Smooth muscle cell (in vitro differentiated cells): ENCODE measurements around the gene TMEM60. TPM values are rescaled to one million over a fixed set of nuclear protein-coding genes. Genes with fewer than 3 reads are reported as not detected.

Source experiments
- DNase-seq: peaks from one replicate; lab custom pipeline; 2025; ENCODE audit not compliant: unreplicated experiment; lab: John Stamatoyannopoulos, UW
- H2AFZ ChIP-seq: fragments of 200-600 bp; sonication (generic); 2 replicates; pipeline ENCODE4 v1.6.0; 2016; ENCODE audit warnings: antibody characterized with exemption, low read depth, mild to moderate bottlenecking
- H3F3A ChIP-seq: fragments of 200-600 bp; sonication (generic); 2 replicates; pipeline ENCODE4 v1.6.0; 2017; ENCODE audit warnings: antibody characterized with exemption, low read depth
- H3K27ac ChIP-seq: fragments of 200-600 bp; sonication (generic); 2 replicates; pipeline ENCODE4 v1.5.1; 2016; ENCODE audit warnings: low read depth, mild to moderate bottlenecking
- H3K27me3 ChIP-seq: fragments of 200-600 bp; sonication (generic); 2 replicates; pipeline ENCODE4 v1.6.1; 2016; ENCODE audit warnings: low read depth, mild to moderate bottlenecking
- H3K36me3 ChIP-seq: fragments of 200-600 bp; sonication (generic); 2 replicates; pipeline ENCODE4 v1.5.1; 2016; ENCODE audit warnings: low read depth
- H3K4me1 ChIP-seq: fragments of 200-600 bp; sonication (generic); 2 replicates; pipeline ENCODE4 v1.5.1; 2016; ENCODE audit warnings: low read depth
- H3K4me2 ChIP-seq: fragments of 200-600 bp; sonication (generic); 2 replicates; pipeline ENCODE4 v1.6.0; 2016; ENCODE audit warnings: mild to moderate bottlenecking
- H3K4me3 ChIP-seq: fragments of 200-600 bp; sonication (generic); 2 replicates; pipeline ENCODE4 v1.5.1; 2016; ENCODE audit warnings: mild to moderate bottlenecking
- H3K79me2 ChIP-seq: fragments of 200-600 bp; sonication (generic); 2 replicates; pipeline ENCODE4 v1.6.0; 2016; ENCODE audit warnings: low read depth, mild to moderate bottlenecking
- H3K9ac ChIP-seq: fragments of 200-600 bp; sonication (generic); 2 replicates; pipeline ENCODE4 v1.6.0; 2016; ENCODE audit warnings: low read depth
- H3K9me3 ChIP-seq: fragments of 200-600 bp; sonication (generic); replicated peaks from 2 replicates; pipeline ENCODE4 v1.5.1; 2016; ENCODE audit warnings: low read depth
- H4K20me1 ChIP-seq: fragments of 200-600 bp; sonication (generic); 2 replicates; pipeline ENCODE4 v1.6.0; 2016; ENCODE audit warnings: low read depth
- CTCF ChIP-seq: fragments of 200-600 bp; sonication (generic); IDR thresholded peaks from 2 replicates; pipeline ENCODE4 v1.5.1; 2017; ENCODE audit warnings: borderline replicate concordance, mild to moderate bottlenecking, antibody characterized with exemption; ENCODE audit not compliant: insufficient read depth, poor library complexity, severe bottlenecking
- WGBS: methylation state at CpG from one replicate; pipeline ENCODE4 v1.1.7; 2016; ENCODE audit warnings: low lambda C conversion rate; 5-methylcytosine and 5-hydroxymethylcytosine counted together
- polyA plus RNA-seq: library from polyadenylated mRNA; unstranded; fragments of >200 nt; fragmentation: Nextera tagmentation; extraction: Ambion mirVana; gene quantifications from 2 replicates; pipeline ENCODE4 v1.2.1, GENCODE V29; 2016
- total RNA-seq: library from RNA; depleted of rRNA; stranded (reverse); fragments of >200 nt; gene quantifications from 2 replicates; pipeline ENCODE4 v1.2.3, GENCODE V29; 2014

Gene TMEM60
- total and polyA plus RNA-seq, 2 experiments from 2014 or later: 12.1 to 28.0 TPM

DNA sequence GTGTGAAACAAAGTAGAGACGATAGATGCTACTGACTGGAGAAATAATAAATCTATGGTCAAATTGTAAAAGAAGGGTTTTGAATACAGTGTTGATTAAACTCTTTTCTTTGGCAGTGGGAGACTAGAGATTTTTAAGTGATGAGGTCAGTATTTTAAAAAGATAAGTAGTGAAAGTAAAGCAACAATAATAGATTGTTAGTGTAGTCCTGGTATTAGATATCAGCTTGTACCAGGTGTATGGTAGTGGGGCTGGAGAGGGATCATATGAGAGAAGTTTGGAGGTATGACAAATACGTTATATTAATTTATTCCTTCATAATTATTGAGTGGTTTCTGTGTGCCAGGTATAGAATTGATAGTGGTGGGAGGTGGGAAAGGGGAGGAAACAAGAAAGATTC, 25.6 kb upstream of the TMEM60 start:
- Histone ChIP-seq H3K79me2 (peaks cover 98% of the 10 kb centered on the region), H3K27me3 (no peaks in the 10 kb centered on the region), H3F3A (no peaks in the 10 kb centered on the region), H3K4me3 (no peak overlapping the region), H4K20me1 (peaks cover 44% of the 10 kb centered on the region), H3K4me1 (no peaks in the 10 kb centered on the region), H3K27ac (no peak overlapping the region), H3K9me3 (peaks cover 9% of the 10 kb centered on the region), H3K4me2 (no peak overlapping the region), H2AFZ (no peak overlapping the region), H3K9ac (no peak overlapping the region), H3K36me3 (peaks cover 15% of the 10 kb centered on the region)
- TF ChIP-seq CTCF: no peak
- DNase-seq: no peak
- 98% methylated on average over 2 of the region's 2 CpGs for WGBS

GRCh38 chr7:77822269-77822668, 24.0 kb upstream of the TMEM60 start:
- peaks cover 9% of the 10 kb centered on the region for H3K9me3 ChIP-seq
- 53% methylated on average over 1 of the region's 1 CpG for WGBS
- H3K4me2 ChIP-seq: no peak overlapping the region
- H3K4me3 ChIP-seq: no peak overlapping the region
- H3K27me3 ChIP-seq: no peaks in the 10 kb centered on the region
- peaks cover 98% of the 10 kb centered on the region for H3K79me2 ChIP-seq
- H3K27ac ChIP-seq: no peak overlapping the region
- no peak for TF ChIP-seq CTCF
- H3K36me3 ChIP-seq: peaks cover 30% of the 10 kb centered on the region
- peaks cover 29% of the 10 kb centered on the region for H4K20me1 ChIP-seq
- H3K9ac ChIP-seq: no peak overlapping the region
- no peak for DNase-seq
- H3K4me1 ChIP-seq: no peaks in the 10 kb centered on the region
- H3F3A ChIP-seq: no peaks in the 10 kb centered on the region
- H2AFZ ChIP-seq: no peak overlapping the region

DNA sequence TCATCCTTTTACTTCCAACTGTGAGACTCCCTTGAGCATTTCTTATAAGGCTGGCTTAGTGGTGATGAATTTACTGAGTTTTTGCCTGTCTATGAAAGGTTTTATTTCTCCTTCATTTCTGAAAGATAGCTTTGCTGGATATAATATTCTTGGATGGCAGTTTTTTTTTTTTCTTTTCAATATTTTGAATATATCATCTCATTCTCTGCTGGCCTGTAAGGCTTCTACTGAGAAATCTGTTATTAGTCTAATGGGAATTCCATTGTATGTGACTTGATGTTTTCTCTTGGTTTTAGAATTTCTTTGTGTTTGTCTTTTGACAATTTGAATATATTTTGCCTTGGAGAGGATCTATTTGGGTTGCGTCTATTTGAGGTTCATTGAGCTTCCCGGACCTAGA, 22.7 kb upstream of the TMEM60 start:
- no peak for DNase-seq
- Histone ChIP-seq H3K4me3 (no peak overlapping the region), H3K36me3 (peaks cover 41% of the 10 kb centered on the region)

More for the DNA sequence above, 22.7 kb upstream of the TMEM60 start:
- WGBS: 97% methylated on average over 2 of the region's 2 CpGs
- TF ChIP-seq CTCF: no peak
- no peak overlapping the region for H3K27ac ChIP-seq
- peaks cover 98% of the 10 kb centered on the region for H3K79me2 ChIP-seq
- H3K4me2 ChIP-seq: no peak overlapping the region
- H4K20me1 ChIP-seq: peaks cover 16% of the 10 kb centered on the region
- H3K4me1 ChIP-seq: no peaks in the 10 kb centered on the region
- no peak overlapping the region for H2AFZ ChIP-seq
- no peaks in the 10 kb centered on the region for H3F3A ChIP-seq
- no peaks in the 10 kb centered on the region for H3K27me3 ChIP-seq
- no peak overlapping the region for H3K9ac ChIP-seq
- peaks cover 9% of the 10 kb centered on the region for H3K9me3 ChIP-seq
